ENCODE measurements around the gene COX14. TPM values are rescaled to one million over a fixed set of nuclear protein-coding genes. Genes with fewer than 3 reads are reported as not detected.
"Not testable (repeated sequence)": the region's sequence is repeated elsewhere in the genome, so short reads cannot be mapped to it uniquely, and the experiment has no call there.

COX14 gene
- total RNA-seq, 2 donors from 2014 or later, result 44.7 to 54.3 TPM

DNA sequence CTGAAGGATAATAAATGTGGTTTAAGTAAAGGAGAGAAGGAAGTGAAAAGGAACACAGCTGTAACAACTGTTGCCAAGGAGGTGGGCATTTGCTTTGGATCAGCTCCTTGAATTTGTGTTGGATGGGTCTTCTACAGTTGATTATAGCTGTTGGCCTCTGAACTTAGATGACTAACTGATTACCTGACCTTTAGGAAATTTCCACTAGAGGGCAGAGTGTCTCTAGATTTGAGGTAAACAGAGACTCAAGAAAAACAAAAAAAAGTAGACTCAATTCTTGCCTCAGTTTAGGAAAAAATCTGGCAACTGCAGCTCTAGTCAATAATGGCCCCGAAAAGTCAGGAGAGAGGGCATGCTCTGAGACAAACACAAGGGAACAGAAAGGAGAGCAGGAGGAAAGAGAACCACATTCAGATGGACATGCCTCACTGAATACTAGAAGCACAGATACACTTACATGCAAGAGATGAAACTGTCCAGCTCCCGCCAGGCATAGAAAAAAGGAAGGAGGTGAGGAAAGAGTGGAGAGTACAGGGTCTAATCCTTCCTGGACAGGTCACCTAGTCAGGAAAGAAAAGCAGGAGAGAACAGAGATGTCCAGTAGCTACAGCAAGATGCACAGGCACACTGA lies 20.6 kb downstream of the COX14 start:
- intact Hi-C loops (cut with DNase I), result no loop called here
- no peak for DNase-seq (ENCODE audit: low spot score)

DNA sequence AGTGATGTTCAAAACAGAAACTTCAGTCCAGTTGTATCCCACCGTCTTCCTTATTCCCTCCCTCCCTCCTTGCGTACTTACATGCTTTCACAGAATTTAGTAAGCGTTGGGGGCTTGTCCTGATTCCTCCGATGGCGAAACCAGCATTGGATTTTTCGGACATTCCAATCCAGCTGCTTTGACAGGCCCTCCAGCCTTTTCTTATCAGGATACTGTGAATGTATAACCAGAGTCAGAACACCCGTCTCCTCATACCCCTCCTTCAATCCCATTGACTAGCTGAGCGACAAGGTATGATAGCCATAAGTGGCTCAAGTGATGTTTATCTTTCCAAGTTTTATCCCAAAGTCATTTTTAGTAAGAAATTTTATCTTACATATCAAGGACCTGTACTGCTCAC lies 31.0 kb downstream of the COX14 start:
- intact Hi-C loops (cut with DNase I), result no loop called here
- no peak for DNase-seq (ENCODE audit: low spot score)

DNA sequence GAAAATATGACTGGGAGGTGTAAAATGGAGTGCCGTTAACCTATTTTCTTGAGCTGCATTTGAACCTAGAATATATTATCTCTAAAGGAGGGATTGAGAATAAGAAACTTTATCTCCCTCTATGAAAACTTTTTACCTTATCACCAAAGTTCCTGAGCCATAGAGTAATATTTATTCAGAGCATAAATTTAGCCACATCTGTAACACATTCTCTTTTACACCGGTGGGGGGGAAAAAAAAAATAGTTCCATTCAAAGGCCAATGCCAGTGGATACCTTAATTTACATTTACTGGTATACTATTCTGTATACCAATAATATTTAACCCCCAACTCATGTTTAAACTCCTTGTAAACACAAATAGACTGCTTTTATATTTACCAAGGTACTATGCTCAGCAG lies 33.4 kb downstream of the COX14 start:
- intact Hi-C loops (cut with DNase I), result no loop called here
- DNase-seq (ENCODE audit: low spot score), result no peak

DNA sequence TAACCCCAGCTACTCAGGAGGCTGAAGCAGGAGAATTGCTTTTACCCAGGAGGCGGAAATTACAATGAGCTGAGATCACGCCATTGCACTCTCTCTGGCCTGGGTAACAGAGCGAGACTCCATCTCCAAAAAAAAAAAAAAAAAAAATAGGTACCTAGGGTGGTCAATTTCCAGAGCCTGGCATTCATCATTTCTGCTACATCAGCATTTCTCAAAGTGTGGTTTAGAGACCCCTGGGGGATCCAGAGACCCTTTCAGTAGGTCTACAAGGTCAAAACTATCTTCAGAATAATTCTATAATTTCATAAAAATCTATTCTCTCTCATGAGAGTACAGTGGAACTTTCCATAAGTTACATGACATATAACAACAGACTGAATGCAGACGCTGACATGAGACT lies 35.2 kb downstream of the COX14 start:
- intact Hi-C loops (cut with DNase I), result no loop called here
- no peak for DNase-seq (ENCODE audit: low spot score)

DNA sequence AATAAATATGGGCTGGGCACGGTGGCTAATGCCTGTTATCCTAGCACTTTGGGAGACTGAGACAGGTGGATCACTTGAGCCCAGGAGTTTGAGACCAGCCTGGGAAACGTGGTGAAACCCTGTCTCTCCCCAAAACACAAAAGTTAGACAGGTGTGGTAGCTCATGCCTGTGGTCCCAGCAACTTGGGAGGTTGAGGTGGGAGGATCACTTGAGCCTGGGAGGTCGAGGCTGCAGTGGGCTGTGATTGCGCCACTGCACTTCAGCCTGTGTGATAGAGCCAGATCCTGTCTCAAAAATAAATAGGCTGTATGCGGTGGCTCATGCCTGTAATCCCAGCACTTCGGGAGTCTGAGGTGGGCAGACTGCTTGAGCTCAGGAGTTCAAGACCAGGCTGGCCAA lies 36.0 kb downstream of the COX14 start:
- intact Hi-C loops (cut with DNase I); DNase-seq (ENCODE audit: low spot score): not testable (repeated sequence)

DNA sequence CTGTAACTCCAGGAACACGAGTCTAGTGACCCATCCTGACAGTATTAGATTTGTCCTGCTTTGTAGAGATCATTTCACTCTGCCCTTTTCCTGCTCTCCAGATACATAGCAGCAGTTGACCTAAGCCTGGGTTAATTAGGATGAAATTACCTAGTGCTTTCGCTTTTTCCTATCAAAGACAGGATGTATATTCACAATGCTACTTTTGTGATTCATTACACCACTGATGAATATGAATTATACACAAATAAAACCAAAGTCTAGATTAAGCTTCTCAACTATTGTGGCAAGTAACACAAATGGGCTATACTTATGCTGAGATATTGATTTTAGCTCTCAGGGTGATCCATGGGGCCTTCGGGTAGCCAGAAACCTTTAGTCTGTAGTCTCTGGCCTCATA lies 37.3 kb downstream of the COX14 start:
- intact Hi-C loops (cut with DNase I), result no loop called here
- no peak for DNase-seq (ENCODE audit: low spot score)

DNA sequence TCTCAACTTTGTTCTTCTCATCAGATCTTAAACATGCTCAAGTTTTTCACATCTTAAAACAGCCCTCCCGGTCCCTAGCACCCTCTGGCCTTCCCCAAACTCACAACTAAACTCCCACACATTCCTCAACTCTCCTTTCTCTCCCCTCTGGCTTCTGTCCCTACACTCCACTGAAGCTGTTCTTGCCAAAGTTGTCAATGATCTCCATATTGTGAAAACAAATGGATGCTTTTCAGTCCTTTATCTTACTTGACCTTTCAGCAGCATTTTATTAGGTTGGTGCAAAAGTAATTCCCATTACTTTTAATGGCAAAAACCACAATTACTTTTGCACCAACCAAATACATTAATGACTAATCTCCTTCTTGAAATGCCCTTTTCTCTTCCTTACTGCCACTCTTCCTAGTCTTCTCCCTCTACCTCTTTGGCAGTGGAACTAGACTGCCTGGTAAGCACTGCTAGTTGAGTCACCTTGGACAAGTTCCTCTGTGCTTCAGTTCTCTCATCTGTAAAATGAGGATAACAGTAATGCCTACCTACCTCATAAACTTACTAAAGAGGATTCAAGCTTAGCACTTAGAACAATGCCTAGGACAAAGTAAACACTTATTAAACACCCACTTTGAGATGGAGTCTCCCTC lies 39.1 kb downstream of the COX14 start:
- no peak for DNase-seq (ENCODE audit: low spot score)

DNA sequence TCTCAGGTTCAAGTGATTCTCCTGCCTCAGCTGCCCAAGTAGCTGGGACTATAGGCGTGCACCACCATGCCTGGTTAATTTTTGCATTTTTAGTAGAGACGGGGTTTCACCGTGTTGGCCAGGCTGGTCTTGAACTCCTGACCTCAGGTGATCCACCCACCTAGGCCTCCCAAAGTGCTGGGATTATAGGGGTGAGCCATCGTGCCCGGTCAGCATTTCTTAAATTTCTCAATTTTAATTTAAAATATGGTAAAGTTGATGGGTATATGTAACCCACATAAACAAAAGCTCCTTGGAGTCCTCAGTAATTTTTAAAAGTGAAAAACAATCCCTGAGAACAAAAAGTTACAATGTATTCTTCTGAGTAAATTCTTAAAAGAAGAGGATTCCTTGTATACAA lies 42.9 kb downstream of the COX14 start:
- DNase-seq (ENCODE audit: low spot score); intact Hi-C loops (cut with DNase I): not testable (repeated sequence)

More for the DNA sequence above, 39.1 kb downstream of the COX14 start:
- intact Hi-C loops (cut with DNase I), result no loop called here

DNA sequence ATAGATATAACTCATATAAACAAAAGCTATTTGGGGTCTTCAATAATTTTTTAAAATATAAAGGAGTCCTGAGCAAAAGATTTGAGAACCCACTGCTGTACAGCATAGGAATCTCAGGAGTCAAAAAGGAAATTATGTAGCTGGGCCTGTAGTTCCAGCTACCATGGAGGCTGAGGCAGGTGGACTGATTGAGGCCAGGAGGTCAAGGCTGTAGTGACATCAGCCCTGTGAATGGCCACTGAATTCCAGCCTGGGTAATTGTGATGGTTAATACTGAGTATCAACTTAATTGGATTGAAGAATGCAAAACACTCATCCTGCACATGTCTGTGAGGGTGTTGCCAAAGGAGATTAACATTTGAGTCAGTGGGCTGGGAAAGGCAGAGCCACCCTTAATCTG lies 44.6 kb downstream of the COX14 start:
- no peak for DNase-seq (ENCODE audit: low spot score)
- intact Hi-C loops (cut with DNase I), result no loop called here

DNA sequence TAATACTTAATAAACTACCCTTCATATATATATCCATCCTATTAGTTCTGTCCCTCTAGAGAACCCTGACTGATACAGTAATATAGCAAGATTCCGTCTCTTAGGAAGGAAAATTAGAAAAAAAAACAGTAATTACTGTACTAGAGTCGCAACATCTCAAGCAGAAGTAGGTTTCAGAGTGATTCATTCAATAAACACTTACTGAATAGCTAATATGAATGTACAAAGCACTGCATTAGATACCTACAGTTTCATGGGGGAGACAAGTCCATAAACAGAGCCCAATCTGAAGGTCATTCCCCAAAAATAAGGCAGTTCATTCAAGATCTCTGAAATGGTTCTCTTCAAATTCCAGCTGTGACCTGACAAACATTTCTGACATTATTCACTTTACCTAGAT lies 45.2 kb downstream of the COX14 start:
- intact Hi-C loops (cut with DNase I), result no loop called here
- no peak for DNase-seq (ENCODE audit: low spot score)

DNA sequence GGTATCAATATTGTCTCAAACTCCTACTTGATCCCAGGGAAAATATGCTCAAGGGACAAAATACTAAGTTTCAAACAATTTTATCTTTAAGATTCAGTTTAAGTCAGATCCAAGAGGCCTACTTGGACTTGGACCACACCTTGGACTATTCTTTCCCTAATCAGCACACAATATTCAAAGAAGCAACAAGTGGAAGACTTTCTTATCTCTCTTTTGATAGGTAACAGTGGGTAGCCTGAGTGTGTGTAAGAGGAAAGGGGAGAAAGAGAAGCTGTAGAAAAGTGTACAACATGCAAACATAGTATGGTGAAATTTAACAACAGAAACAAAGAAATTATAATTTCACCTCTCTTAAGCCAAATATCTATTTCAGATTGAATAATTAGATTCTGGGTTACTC lies 48.6 kb downstream of the COX14 start:
- no peak for DNase-seq (ENCODE audit: low spot score)
- intact Hi-C loops (cut with DNase I), result no loop called here

DNA sequence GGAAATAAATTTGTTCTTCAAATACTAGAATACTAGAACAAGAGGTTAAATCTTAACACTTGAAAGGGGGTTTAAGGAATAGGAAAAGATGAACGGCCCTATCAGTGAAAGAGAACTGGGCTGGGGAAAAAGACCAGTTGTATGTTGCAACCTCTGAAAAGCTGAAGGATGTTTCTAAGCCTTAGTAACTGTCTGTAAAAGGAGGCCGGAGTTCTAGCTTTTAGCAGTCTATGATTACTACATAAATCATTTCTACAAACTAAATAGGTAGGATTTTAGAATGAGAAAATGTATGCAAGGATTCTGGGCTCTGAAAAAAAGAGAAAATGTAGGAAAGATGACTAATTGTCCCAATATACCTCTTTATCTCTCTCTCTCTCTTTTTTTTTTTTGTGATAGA lies 50.2 kb downstream of the COX14 start:
- intact Hi-C loops (cut with DNase I), result no loop called here
- no peak for DNase-seq (ENCODE audit: low spot score)

DNA sequence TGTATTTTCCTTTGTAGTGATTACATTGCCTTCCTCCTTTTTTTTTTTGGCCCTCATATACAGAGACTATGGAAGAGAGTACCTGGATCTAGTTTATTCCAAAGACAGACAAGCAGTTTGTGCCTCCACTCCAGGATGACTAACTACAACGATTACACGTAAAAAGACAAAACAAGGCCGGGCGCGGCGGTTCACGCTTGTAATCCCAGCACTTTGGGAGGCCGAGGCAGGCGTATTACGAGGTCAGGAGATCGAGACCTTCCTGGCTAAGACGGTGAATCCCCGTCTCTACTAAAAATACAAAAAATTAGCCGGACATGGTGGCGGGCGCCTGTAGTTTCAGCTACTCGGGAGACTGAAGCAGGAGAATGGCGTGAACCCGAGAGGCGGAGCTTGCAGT lies 52.9 kb downstream of the COX14 start:
- DNase-seq (ENCODE audit: low spot score), result no peak
- intact Hi-C loops (cut with DNase I), result no loop called here

DNA sequence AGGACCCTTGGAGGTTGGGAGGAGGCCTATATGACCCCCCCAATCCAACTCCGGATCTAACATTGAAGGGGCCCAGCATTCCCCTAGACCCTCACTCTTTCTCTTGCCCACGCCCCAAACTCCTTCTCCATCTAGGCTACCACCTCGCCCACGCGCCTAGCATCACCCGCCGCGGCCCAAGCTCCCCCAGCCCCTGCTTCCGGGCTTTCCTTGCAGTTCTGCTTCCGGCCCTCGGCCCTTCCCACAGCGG lies 54.7 kb downstream of the COX14 start:
- intact Hi-C loops (cut with DNase I), result no loop called here
- peak; percentile 87 for DNase-seq (ENCODE audit: low spot score)

DNA sequence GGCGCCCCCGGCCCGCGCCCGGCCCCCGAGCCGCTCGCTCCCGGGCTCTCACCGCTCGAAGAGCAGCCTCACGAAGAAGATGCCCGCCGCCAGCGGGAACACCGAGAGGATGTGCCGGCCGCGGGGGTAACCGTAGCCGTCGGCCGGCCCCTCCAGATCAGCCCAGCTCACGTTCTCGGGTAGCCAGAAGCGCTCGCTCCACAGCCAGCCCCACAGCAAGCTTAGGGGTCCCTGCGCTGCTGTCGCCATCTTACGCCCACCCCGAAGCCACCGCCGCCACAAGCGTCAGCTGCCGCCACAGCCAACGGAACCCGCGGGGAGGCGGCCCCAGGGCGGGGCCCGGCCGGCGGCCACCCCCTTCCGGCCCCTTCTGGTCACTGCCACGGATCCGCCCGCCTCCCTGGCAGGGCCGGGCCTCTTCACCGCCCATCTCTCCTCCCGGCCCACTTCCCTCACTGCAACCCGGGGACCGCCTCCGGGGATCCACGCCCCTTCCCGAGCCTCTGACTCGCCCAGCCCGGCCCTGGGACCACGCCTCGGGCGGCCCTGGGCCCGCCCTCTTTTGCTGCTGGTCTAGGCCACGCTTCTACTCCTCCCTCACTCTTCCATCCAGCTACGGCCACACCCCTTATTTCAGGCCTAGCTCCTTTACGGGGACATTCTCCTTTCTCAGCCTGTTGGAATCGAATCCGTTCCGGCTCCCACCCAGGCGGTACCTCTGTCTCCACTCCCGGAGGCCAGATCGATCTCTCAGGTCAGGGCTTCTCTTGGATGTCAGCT lies 55.2 kb downstream of the COX14 start, which contains the start of gene CERS5:
Gene CERS5, minus strand, starts transcription at position 321 of the 780 bp plus-strand sequence. Its CDS starts 72 bp downstream, at position 249.
- intact Hi-C loops (cut with DNase I), result no loop called here
- peak; percentile 100 for DNase-seq (ENCODE audit: low spot score)

Other genes with a start within 250 kb of the COX14 start
- gene FAIM2, start 208.3 kb upstream of the COX14 start, total RNA-seq, result 1 to 10 TPM; 1.8 to 2.5 TPM
- gene AQP2, start 161.5 kb upstream of the COX14 start, total RNA-seq, result under 1 TPM; 0.33 to 0.42 TPM
- gene AQP5, start 150.4 kb upstream of the COX14 start, total RNA-seq, result not detected
- gene AQP6, start 139.3 kb upstream of the COX14 start, total RNA-seq, result under 1 TPM in 1 of 2 donors, not detected in 1; 0.05 TPM
- 10 to 100 TPM in 1 of 2 donors, 1 to 10 TPM in 1; 9.9 to 10.5 TPM for gene RACGAP1, start 86.7 kb upstream of the COX14 start, total RNA-seq
- gene ASIC1, start 54.6 kb upstream of the COX14 start, total RNA-seq, result 1 to 10 TPM; 2.5 to 4.2 TPM
- gene SMARCD1, start 26.9 kb upstream of the COX14 start, total RNA-seq, result 10 to 100 TPM; 27.9 to 33.0 TPM
- gene GPD1, start 8.2 kb upstream of the COX14 start, total RNA-seq, result 1 to 10 TPM; 1.5 to 4.5 TPM
- gene CERS5, start 55.1 kb downstream of the COX14 start, total RNA-seq, result 10 to 100 TPM; 43.3 to 44.0 TPM
- gene LIMA1, start 171.3 kb downstream of the COX14 start, total RNA-seq, result 100 to 1,000 TPM in 1 of 2 donors, 10 to 100 TPM in 1; 80.2 to 103 TPM

Data from posterior vena cava (tissue), 2 donors.